Sigmoid colon (tissue), 4 donors: ENCODE data around the gene SIN3B.

Experiments
- POLR2A ChIP-seq, 2 donors: fragments of 450-650 bp; IDR thresholded peaks; one replicate each; pipeline ENCODE4 v1.6.1; 2016; ENCODE audit warnings: antibody characterized with exemption in 2 of 2, mild to moderate bottlenecking in 2 of 2, moderate library complexity in 2 of 2
- POLR2AphosphoS5 ChIP-seq, 4 donors: sonication (generic); formaldehyde crosslinking; IDR thresholded peaks; one replicate each; pipeline ENCODE4 v1.6.1; 2017; ENCODE audit warnings: antibody characterized with exemption in 4 of 4
- TF ChIP-seq, protein P1 (sequence below), 4 experiments: fragments of 450-650 bp in 3 of 4; fragments of 200-600 bp in 1 of 4; IDR thresholded peaks; one replicate each; pipeline ENCODE4 v1.5.1; 2016 to 2019; ENCODE audit warnings: antibody characterized with exemption in 4 of 4, mild to moderate bottlenecking in 3 of 4, moderate library complexity in 2 of 4

DNA sequence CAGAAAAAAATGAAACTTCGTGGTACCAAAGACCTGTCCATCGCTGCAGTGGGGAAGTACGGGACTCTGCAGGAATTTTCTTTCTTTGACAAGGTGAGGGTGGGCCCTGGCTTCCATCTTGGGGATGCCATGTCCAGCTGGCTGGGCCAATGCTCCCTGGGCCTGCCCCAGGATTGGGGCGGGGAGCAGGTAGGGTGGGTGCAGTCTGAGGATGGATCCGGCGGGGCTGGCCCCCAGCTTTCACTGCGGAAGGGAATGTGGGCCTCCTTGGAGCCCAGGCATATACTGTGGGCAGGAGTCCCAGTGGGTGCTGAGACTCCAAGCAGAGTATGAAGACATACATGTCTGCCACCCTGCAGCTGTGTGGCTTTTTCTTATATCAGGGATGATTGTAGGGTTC, 23.9 kb downstream of the SIN3B start:
- no peak for TF ChIP-seq POLR2A (IDR thresholded peaks at IDR 0.05)
- TF ChIP-seq, protein P1, sequence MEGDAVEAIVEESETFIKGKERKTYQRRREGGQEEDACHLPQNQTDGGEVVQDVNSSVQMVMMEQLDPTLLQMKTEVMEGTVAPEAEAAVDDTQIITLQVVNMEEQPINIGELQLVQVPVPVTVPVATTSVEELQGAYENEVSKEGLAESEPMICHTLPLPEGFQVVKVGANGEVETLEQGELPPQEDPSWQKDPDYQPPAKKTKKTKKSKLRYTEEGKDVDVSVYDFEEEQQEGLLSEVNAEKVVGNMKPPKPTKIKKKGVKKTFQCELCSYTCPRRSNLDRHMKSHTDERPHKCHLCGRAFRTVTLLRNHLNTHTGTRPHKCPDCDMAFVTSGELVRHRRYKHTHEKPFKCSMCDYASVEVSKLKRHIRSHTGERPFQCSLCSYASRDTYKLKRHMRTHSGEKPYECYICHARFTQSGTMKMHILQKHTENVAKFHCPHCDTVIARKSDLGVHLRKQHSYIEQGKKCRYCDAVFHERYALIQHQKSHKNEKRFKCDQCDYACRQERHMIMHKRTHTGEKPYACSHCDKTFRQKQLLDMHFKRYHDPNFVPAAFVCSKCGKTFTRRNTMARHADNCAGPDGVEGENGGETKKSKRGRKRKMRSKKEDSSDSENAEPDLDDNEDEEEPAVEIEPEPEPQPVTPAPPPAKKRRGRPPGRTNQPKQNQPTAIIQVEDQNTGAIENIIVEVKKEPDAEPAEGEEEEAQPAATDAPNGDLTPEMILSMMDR (IDR thresholded peaks at IDR 0.05): no peak
- no peak for TF ChIP-seq POLR2AphosphoS5 (IDR thresholded peaks at IDR 0.05)
